HepG2 (cell line): ENCODE data around the gene KDM2B. TPM values are rescaled to one million over a fixed set of nuclear protein-coding genes. Genes with fewer than 3 reads are reported as not detected.

Experiments
- ATAC-seq: fragments of 200-7000 bp; cut with Tn5 transposase; 3 replicates; pipeline ENCODE4 v1.9.1; 2020; ENCODE audit warnings: mild to moderate bottlenecking, moderate library complexity
- BruUV-seq: library from RNA; stranded (reverse); fragments of 400-500 nt; replicated peaks from 2 replicates; lab custom pipeline; 2021; lab: Mats Ljungman, UMichigan
- CTCF ChIA-PET: fragments of 300-600 bp; formaldehyde crosslinking; extraction: SDS; loops from one replicate; lab custom pipeline; 2021; ENCODE audit warnings: low total read pairs, inconsistent platforms, low intra/inter-chr PET ratio; lab: Yijun Ruan, JAX
- POLR2A ChIA-PET: fragments of 350-600 bp; sonication (Branson Sonifier 250); formaldehyde crosslinking; loops from one replicate; lab custom pipeline; 2020; ENCODE audit warnings: antibody characterized with exemption, inconsistent platforms; lab: Yijun Ruan, JAX
- DNase-seq: peaks from one replicate; pipeline ENCODE4 v3.0.0-alpha.2; 2015; ENCODE audit warnings: low spot score
- FAIRE-seq: peaks from 3 replicates; lab custom pipeline; 2011; peaks lifted over from hg19 to GRCh38; lab: Jason Lieb, UNC
- H2AFZ ChIP-seq: one replicate; pipeline ENCODE4 v1.6.1; 2011; ENCODE audit warnings: low read length, inconsistent platforms
- H3K27ac ChIP-seq: fragments of 300-600 bp; 3 replicates; pipeline ENCODE4 v1.8.0; 2011; ENCODE audit warnings: mixed run types, mild to moderate bottlenecking, mixed read lengths, low read length, inconsistent platforms; ENCODE audit not compliant: insufficient read depth; ENCODE audit errors: extremely low read length
- H3K27me3 ChIP-seq, 2 experiments: fragments of 200-600 bp in 1 of 2; 2 replicates in 1 of 2; 3 replicates in 1 of 2; pipeline versions ENCODE4 v1.6.0 to v1.8.0; 2011; ENCODE audit warnings: low read length in 2 of 2, mild to moderate bottlenecking in 2 of 2, moderate library complexity in 2 of 2, inconsistent platforms in 1 of 2; ENCODE audit not compliant: insufficient read depth in 2 of 2, control insufficient read depth in 1 of 2
- H3K36me3 ChIP-seq, 2 experiments: fragments of 200-600 bp in 1 of 2; replicated peaks in 1 of 2; 2 replicates in 1 of 2; 3 replicates in 1 of 2; pipeline versions ENCODE4 v1.5.1 to v1.8.0; 2011; ENCODE audit warnings: low read length in 2 of 2, inconsistent platforms in 1 of 2; ENCODE audit not compliant: insufficient read depth in 2 of 2, control insufficient read depth in 1 of 2
- H3K4me1 ChIP-seq: 2 replicates; pipeline ENCODE4 v1.5.1; 2012; ENCODE audit warnings: low read length, inconsistent platforms; ENCODE audit not compliant: insufficient read depth
- H3K4me2 ChIP-seq: 2 replicates; pipeline ENCODE4 v1.6.0; 2011; ENCODE audit warnings: low read depth, low read length, inconsistent platforms
- H3K4me3 ChIP-seq, 3 experiments: fragments of 200-600 bp in 1 of 3; sonication (generic), shearing (Covaris generic) in 1 of 3; replicated peaks in 1 of 3; 2 replicates each; pipeline ENCODE4 v1.5.1; 2011 to 2016; ENCODE audit warnings: low read length in 3 of 3, inconsistent platforms in 2 of 3, low read depth in 2 of 3, mild to moderate bottlenecking in 2 of 3, control low read depth in 1 of 3, mixed read lengths in 1 of 3; ENCODE audit not compliant: insufficient read depth in 1 of 3
- H3K79me2 ChIP-seq: one replicate; pipeline ENCODE4 v1.6.1; 2011; ENCODE audit warnings: low read length, inconsistent platforms; ENCODE audit not compliant: insufficient read depth
- H3K9ac ChIP-seq: 2 replicates; pipeline ENCODE4 v1.6.0; 2011; ENCODE audit warnings: mild to moderate bottlenecking, low read depth, low read length, inconsistent platforms; ENCODE audit not compliant: insufficient read depth
- H3K9me3 ChIP-seq: 2 replicates; pipeline ENCODE4 v1.5.1; 2012; ENCODE audit warnings: mild to moderate bottlenecking, low read length
- H4K20me1 ChIP-seq: 2 replicates; pipeline ENCODE4 v1.6.0; 2011; ENCODE audit warnings: inconsistent platforms, mild to moderate bottlenecking, low read length, moderate library complexity; ENCODE audit not compliant: insufficient read depth
- KDM2A ChIP-seq: sonication (generic); formaldehyde crosslinking; IDR thresholded peaks from 2 replicates; pipeline ENCODE4 v1.4.0; 2020; ENCODE audit warnings: low read depth, missing genetic modification reagents, borderline replicate concordance
- ZNF749 ChIP-seq: sonication (generic); formaldehyde crosslinking; IDR thresholded peaks from 2 replicates; pipeline ENCODE4 v1.8.0; 2022; ENCODE audit warnings: mild to moderate bottlenecking, missing genetic modification reagents, moderate library complexity, borderline replicate concordance
- WGBS: methylation state at CpG from one replicate; pipeline ENCODE4 v1.1.6; 2017; ENCODE audit warnings: low lambda C conversion rate; 5-methylcytosine and 5-hydroxymethylcytosine counted together
- in situ Hi-C: cut with HindIII; loops from 2 replicates; pipeline ENCODE4 v1.10.0; 2017; ENCODE audit warnings: low pct_unique_long_range_greater_than_20kb; ENCODE audit not compliant: extremely low pct_ligation_motif_present
- intact Hi-C: fragments of 100-400 bp; cut with micrococcal nuclease; formaldehyde crosslinking; loops from one replicate; pipeline ENCODE4 v1.10.0; 2022; ENCODE audit not compliant: unreplicated experiment
- polyA plus RNA-seq, 8 experiments: library from polyadenylated mRNA; depleted of rRNA in 3 of 8; stranded (reverse) in 7 of 8; unstranded in 1 of 8; fragments of >200 nt; fragmentation: Illumina TruSeq in 4 of 8; extraction: Trizol in 4 of 8; gene quantifications; 2 replicates each; pipeline versions ENCODE4 v1.2.1 to v1.2.3, GENCODE V29; 2011 to 2016; ENCODE audit warnings: low read depth in 4 of 8, missing spikeins in 1 of 8, mixed read lengths in 1 of 8; ENCODE audit not compliant: insufficient read depth in 1 of 8
- total RNA-seq, 5 experiments: library from RNA; depleted of rRNA; stranded (reverse); fragments of >200 nt; fragmentation: Illumina TruSeq; extraction: Trizol; gene quantifications; 2 replicates each; pipeline ENCODE4 v1.2.3, GENCODE V29; 2016; ENCODE audit warnings: low read depth in 1 of 5
- TF ChIP-seq, protein P1 (sequence below): sonication (generic); formaldehyde crosslinking; IDR thresholded peaks from 2 replicates; pipeline ENCODE4 v1.5.1; 2020; ENCODE audit warnings: mild to moderate bottlenecking, missing genetic modification reagents, moderate library complexity
- TF ChIP-seq, protein P2 (sequence below): sonication (generic); formaldehyde crosslinking; IDR thresholded peaks from 2 replicates; pipeline ENCODE4 v1.4.0; 2020; ENCODE audit warnings: missing genetic modification reagents

Gene KDM2B
- total and polyA plus RNA-seq, 2 of the 13 experiments (the other 11 are each of a cell fraction or from before 2014, with no cell fraction given), result 17.5 to 26.1 TPM

DNA sequence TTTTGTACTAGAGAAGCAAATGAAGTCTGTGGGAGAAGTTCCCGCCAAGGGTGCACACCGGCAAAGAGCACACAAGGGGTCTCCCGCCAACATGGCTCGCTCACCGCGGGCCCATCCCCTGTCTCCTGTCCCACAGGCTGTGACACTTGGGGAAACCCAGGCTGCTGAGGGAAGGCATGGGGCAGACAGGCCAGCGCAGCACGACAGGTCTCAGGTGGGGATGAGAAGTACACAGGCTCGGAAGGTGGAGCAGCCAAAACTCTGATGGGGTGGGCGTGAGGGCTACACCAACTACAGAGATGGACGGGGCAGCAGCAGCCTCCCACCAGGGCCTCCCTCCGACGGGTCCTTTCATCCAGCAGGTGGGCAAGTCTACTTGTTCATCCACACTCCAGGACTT is 116.5 kb downstream of the KDM2B start:
- Histone ChIP-seq H3K9ac (no peak overlapping the region), H3K27me3 (no peaks in the 10 kb centered on the region), H3K79me2 (peaks cover 45% of the 10 kb centered on the region), H3K4me3 (no peak overlapping the region), H3K9me3 (no peaks in the 10 kb centered on the region), H3K4me1 (peaks cover 34% of the 10 kb centered on the region), H3K4me2 (no peak overlapping the region; the same call in 1 of the 2 replicates), H3K27ac (no peak overlapping the region), H2AFZ (no peak overlapping the region), H3K36me3 (peaks cover 4 to 7% of the 10 kb centered on the region in 2 experiments; a peak in 2 of 5 replicates), H4K20me1 (peaks cover 12% of the 10 kb centered on the region)
- DNase-seq (no peak), ATAC-seq (no peak), FAIRE-seq (no peak)
- no TSS peak for BruUV-seq
- ChIA-PET POLR2A (no interaction called here), CTCF (no interaction called here)
- 99% methylated on average over 9 of the region's 13 CpGs for WGBS
- TF ChIP-seq, protein P1, sequence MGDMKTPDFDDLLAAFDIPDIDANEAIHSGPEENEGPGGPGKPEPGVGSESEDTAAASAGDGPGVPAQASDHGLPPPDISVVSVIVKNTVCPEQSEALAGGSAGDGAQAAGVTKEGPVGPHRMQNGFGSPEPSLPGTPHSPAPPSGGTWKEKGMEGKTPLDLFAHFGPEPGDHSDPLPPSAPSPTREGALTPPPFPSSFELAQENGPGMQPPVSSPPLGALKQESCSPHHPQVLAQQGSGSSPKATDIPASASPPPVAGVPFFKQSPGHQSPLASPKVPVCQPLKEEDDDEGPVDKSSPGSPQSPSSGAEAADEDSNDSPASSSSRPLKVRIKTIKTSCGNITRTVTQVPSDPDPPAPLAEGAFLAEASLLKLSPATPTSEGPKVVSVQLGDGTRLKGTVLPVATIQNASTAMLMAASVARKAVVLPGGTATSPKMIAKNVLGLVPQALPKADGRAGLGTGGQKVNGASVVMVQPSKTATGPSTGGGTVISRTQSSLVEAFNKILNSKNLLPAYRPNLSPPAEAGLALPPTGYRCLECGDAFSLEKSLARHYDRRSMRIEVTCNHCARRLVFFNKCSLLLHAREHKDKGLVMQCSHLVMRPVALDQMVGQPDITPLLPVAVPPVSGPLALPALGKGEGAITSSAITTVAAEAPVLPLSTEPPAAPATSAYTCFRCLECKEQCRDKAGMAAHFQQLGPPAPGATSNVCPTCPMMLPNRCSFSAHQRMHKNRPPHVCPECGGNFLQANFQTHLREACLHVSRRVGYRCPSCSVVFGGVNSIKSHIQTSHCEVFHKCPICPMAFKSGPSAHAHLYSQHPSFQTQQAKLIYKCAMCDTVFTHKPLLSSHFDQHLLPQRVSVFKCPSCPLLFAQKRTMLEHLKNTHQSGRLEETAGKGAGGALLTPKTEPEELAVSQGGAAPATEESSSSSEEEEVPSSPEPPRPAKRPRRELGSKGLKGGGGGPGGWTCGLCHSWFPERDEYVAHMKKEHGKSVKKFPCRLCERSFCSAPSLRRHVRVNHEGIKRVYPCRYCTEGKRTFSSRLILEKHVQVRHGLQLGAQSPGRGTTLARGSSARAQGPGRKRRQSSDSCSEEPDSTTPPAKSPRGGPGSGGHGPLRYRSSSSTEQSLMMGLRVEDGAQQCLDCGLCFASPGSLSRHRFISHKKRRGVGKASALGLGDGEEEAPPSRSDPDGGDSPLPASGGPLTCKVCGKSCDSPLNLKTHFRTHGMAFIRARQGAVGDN (CRISPR knock-in tag), result peak; percentile 17
- TF ChIP-seq, protein P2, sequence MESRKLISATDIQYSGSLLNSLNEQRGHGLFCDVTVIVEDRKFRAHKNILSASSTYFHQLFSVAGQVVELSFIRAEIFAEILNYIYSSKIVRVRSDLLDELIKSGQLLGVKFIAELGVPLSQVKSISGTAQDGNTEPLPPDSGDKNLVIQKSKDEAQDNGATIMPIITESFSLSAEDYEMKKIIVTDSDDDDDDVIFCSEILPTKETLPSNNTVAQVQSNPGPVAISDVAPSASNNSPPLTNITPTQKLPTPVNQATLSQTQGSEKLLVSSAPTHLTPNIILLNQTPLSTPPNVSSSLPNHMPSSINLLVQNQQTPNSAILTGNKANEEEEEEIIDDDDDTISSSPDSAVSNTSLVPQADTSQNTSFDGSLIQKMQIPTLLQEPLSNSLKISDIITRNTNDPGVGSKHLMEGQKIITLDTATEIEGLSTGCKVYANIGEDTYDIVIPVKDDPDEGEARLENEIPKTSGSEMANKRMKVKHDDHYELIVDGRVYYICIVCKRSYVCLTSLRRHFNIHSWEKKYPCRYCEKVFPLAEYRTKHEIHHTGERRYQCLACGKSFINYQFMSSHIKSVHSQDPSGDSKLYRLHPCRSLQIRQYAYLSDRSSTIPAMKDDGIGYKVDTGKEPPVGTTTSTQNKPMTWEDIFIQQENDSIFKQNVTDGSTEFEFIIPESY, result peak; percentile 41; the same call in 1 of the 2 replicates
- TF ChIP-seq ZNF749 (CRISPR knock-in tag), result no peak
- no peak for TF ChIP-seq KDM2A (CRISPR knock-in tag)
- in situ Hi-C loops (no loop called here), intact Hi-C loops (no loop called here)
